Measurements from ENCODE around the gene OR6Q1.

DNA sequence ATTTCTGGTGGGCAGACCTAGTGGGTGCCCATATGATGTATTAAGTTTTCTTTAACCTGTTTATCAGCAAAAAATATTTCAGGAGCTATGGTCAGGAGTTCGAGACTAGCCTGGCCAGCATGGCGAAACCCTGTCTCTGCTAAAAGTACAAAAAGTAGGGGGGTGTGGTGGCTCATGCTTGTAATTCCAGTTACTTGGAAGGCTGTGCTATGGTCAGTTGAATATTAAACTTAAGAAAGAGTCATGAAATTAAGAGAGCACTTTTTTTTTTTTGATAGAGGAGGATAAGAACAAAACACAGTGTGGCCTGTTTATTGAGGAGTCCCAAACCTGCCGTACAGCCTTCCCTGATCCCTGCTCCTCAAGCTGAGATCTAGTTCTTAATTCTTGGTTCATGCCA, 29.8 kb downstream of the OR6Q1 start:
- TF ChIP-seq, protein P1, sequence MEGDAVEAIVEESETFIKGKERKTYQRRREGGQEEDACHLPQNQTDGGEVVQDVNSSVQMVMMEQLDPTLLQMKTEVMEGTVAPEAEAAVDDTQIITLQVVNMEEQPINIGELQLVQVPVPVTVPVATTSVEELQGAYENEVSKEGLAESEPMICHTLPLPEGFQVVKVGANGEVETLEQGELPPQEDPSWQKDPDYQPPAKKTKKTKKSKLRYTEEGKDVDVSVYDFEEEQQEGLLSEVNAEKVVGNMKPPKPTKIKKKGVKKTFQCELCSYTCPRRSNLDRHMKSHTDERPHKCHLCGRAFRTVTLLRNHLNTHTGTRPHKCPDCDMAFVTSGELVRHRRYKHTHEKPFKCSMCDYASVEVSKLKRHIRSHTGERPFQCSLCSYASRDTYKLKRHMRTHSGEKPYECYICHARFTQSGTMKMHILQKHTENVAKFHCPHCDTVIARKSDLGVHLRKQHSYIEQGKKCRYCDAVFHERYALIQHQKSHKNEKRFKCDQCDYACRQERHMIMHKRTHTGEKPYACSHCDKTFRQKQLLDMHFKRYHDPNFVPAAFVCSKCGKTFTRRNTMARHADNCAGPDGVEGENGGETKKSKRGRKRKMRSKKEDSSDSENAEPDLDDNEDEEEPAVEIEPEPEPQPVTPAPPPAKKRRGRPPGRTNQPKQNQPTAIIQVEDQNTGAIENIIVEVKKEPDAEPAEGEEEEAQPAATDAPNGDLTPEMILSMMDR (conservative IDR thresholded peaks at IDR 0.05; ENCODE audit: low read length): no peak
- TF ChIP-seq EZH2phosphoT487 (IDR thresholded peaks at IDR 0.05; ENCODE audit: borderline replicate concordance): no peak

Data from Loucy (cell line).